ENCODE results near the gene ITGB4. TPM values are rescaled to one million over a fixed set of nuclear protein-coding genes. Genes with fewer than 3 reads are reported as not detected.
A peak's percentile ranks its signal among the peaks of the same experiment; 100 is the strongest.

ITGB4 gene
- polyA plus RNA-seq, 4 donors, result 37.4 to 288 (median 155) TPM

- 63 to 84% (median 69%) methylated on average over 3 of the region's 3 CpGs for WGBS, 3 donors
- FAIRE-seq (no peak), DNase-seq (no peak)
- H3K27me3 ChIP-seq (ENCODE audit: control insufficient read depth in 3 of 3, insufficient read depth in 3 of 3, low read length in 3 of 3), result no peaks in the 10 kb centered on the region
- no peaks in the 10 kb centered on the region for H3K9me3 ChIP-seq (ENCODE audit: control insufficient read depth in 2 of 2, insufficient read depth in 1 of 2, low read depth in 1 of 2, low read length in 1 of 2)
- H3K4me1 ChIP-seq (ENCODE audit: control insufficient read depth in 3 of 3, insufficient read depth in 2 of 3, low read depth in 1 of 3, low read length in 2 of 3), result peaks cover 0 to 17% (median 4%) of the 10 kb centered on the region in 3 donors
- peaks cover 0 to 44% (median 4%) of the 10 kb centered on the region in 3 donors for H3K36me3 ChIP-seq (ENCODE audit: control insufficient read depth in 3 of 3, insufficient read depth in 2 of 3, low read depth in 1 of 3, low read length in 3 of 3)
- no peak overlapping the region for H3K4me3 ChIP-seq (ENCODE audit: low read depth in 1 of 3, low read length in 3 of 3)
- H3K27ac ChIP-seq (ENCODE audit: low read depth in 1 of 3, low read length in 2 of 3), result no peak overlapping the region
Observed at GRCh38 chr17:75763269-75763607, 42.0 kb downstream of the ITGB4 start.

GRCh38 chr17:75763613-75764416, 42.6 kb downstream of the ITGB4 start:
- H3K27me3 ChIP-seq (ENCODE audit: control insufficient read depth in 3 of 3, insufficient read depth in 3 of 3, low read length in 3 of 3), result no peaks in the 10 kb centered on the region
- DNase-seq (peak; percentile 67 to 72), FAIRE-seq (no peak)
- WGBS, 3 donors, result 46 to 63% (median 50%) methylated on average over 16 of the region's 16 CpGs
- peak overlapping the region; percentile 12 to 92 (median 84) for H3K27ac ChIP-seq (ENCODE audit: low read depth in 1 of 3, low read length in 2 of 3)
- H3K4me3 ChIP-seq (ENCODE audit: low read depth in 1 of 3, low read length in 3 of 3), result peak overlapping the region in 2 of 3 donors; percentile 66 to 84
- H3K9me3 ChIP-seq (ENCODE audit: control insufficient read depth in 2 of 2, insufficient read depth in 1 of 2, low read depth in 1 of 2, low read length in 1 of 2), result no peaks in the 10 kb centered on the region
- H3K36me3 ChIP-seq (ENCODE audit: control insufficient read depth in 3 of 3, insufficient read depth in 2 of 3, low read depth in 1 of 3, low read length in 3 of 3), result peaks cover 0 to 38% (median 0%) of the 10 kb centered on the region in 3 donors
- peaks cover 0 to 17% (median 4%) of the 10 kb centered on the region in 3 donors for H3K4me1 ChIP-seq (ENCODE audit: control insufficient read depth in 3 of 3, insufficient read depth in 2 of 3, low read depth in 1 of 3, low read length in 2 of 3)

GRCh38 chr17:75764417-75764710, 43.1 kb downstream of the ITGB4 start:
- FAIRE-seq (no peak), DNase-seq (no peak)
- Histone ChIP-seq H3K36me3 (ENCODE audit: control insufficient read depth in 3 of 3, insufficient read depth in 2 of 3, low read depth in 1 of 3, low read length in 3 of 3) (peaks cover 0 to 36% (median 0%) of the 10 kb centered on the region in 3 donors), H3K4me1 (ENCODE audit: control insufficient read depth in 3 of 3, insufficient read depth in 2 of 3, low read depth in 1 of 3, low read length in 2 of 3) (peaks cover 0 to 18% (median 4%) of the 10 kb centered on the region in 3 donors), H3K9me3 (ENCODE audit: control insufficient read depth in 2 of 2, insufficient read depth in 1 of 2, low read depth in 1 of 2, low read length in 1 of 2) (no peaks in the 10 kb centered on the region), H3K4me3 (ENCODE audit: low read depth in 1 of 3, low read length in 3 of 3) (peak overlapping the region; percentile 66 to 84 (median 71)), H3K27ac (ENCODE audit: low read depth in 1 of 3, low read length in 2 of 3) (peak overlapping the region; percentile 84 to 92 (median 86)), H3K27me3 (ENCODE audit: control insufficient read depth in 3 of 3, insufficient read depth in 3 of 3, low read length in 3 of 3) (no peaks in the 10 kb centered on the region)
- WGBS, 3 donors, result 1 to 10% (median 6%) methylated on average over 14 of the region's 14 CpGs

- Histone ChIP-seq H3K27me3 (ENCODE audit: control insufficient read depth in 3 of 3, insufficient read depth in 3 of 3, low read length in 3 of 3) (no peaks in the 10 kb centered on the region), H3K4me3 (ENCODE audit: low read depth in 1 of 3, low read length in 3 of 3) (peak within 1 kb of the TSS; percentile 66 to 84 (median 71)), H3K4me1 (ENCODE audit: control insufficient read depth in 3 of 3, insufficient read depth in 2 of 3, low read depth in 1 of 3, low read length in 2 of 3) (peaks cover 0 to 23% (median 4%) of the 10 kb centered on the region in 3 donors), H3K36me3 (ENCODE audit: control insufficient read depth in 3 of 3, insufficient read depth in 2 of 3, low read depth in 1 of 3, low read length in 3 of 3) (peaks cover 0 to 32% (median 0%) of the 10 kb centered on the region in 3 donors), H3K27ac (ENCODE audit: low read depth in 1 of 3, low read length in 2 of 3) (peak within 1 kb of the TSS; percentile 84 to 92 (median 86)), H3K9me3 (ENCODE audit: control insufficient read depth in 2 of 2, insufficient read depth in 1 of 2, low read depth in 1 of 2, low read length in 1 of 2) (no peaks in the 10 kb centered on the region)
- WGBS, 3 donors, result 0 to 1% (median 1%) methylated on average over 48 to 71 of the region's 71 CpGs
- DNase-seq, result peak; percentile 81 to 87
- no peak for FAIRE-seq
Observed at GRCh38 chr17:75764711-75765421, 43.6 kb downstream of the ITGB4 start, which contains the start of gene GALK1. TSS of gene GALK1 (minus strand) at chr17:75765192. CDS start at chr17:75765136, 56 bp downstream.

- WGBS, 3 donors, result 76 to 89% (median 89%) methylated on average over 4 of the region's 4 CpGs
- Histone ChIP-seq H3K4me3 (ENCODE audit: low read depth in 1 of 3, low read length in 3 of 3) (no peak overlapping the region), H3K27me3 (ENCODE audit: control insufficient read depth in 3 of 3, insufficient read depth in 3 of 3, low read length in 3 of 3) (no peaks in the 10 kb centered on the region), H3K4me1 (ENCODE audit: control insufficient read depth in 3 of 3, insufficient read depth in 2 of 3, low read depth in 1 of 3, low read length in 2 of 3) (peaks cover 0 to 33% (median 4%) of the 10 kb centered on the region in 3 donors), H3K9me3 (ENCODE audit: control insufficient read depth in 2 of 2, insufficient read depth in 1 of 2, low read depth in 1 of 2, low read length in 1 of 2) (no peaks in the 10 kb centered on the region), H3K36me3 (ENCODE audit: control insufficient read depth in 3 of 3, insufficient read depth in 2 of 3, low read depth in 1 of 3, low read length in 3 of 3) (peaks cover 0 to 24% (median 0%) of the 10 kb centered on the region in 3 donors), H3K27ac (ENCODE audit: low read depth in 1 of 3, low read length in 2 of 3) (no peak overlapping the region)
- no peak for FAIRE-seq
- DNase-seq, result no peak
Observed at GRCh38 chr17:75765981-75766380, 44.7 kb downstream of the ITGB4 start.

- no peak overlapping the region for H3K27ac ChIP-seq (ENCODE audit: low read depth in 1 of 3, low read length in 2 of 3)
- FAIRE-seq (no peak), DNase-seq (no peak)
- no peak overlapping the region for H3K4me3 ChIP-seq (ENCODE audit: low read depth in 1 of 3, low read length in 3 of 3)
- peaks cover 0 to 52% (median 4%) of the 10 kb centered on the region in 3 donors for H3K4me1 ChIP-seq (ENCODE audit: control insufficient read depth in 3 of 3, insufficient read depth in 2 of 3, low read depth in 1 of 3, low read length in 2 of 3)
- H3K27me3 ChIP-seq (ENCODE audit: control insufficient read depth in 3 of 3, insufficient read depth in 3 of 3, low read length in 3 of 3), result no peaks in the 10 kb centered on the region
- 85 to 90% (median 88%) methylated on average over 8 of the region's 8 CpGs for WGBS, 3 donors
- no peaks in the 10 kb centered on the region for H3K9me3 ChIP-seq (ENCODE audit: control insufficient read depth in 2 of 2, insufficient read depth in 1 of 2, low read depth in 1 of 2, low read length in 1 of 2)
- H3K36me3 ChIP-seq (ENCODE audit: control insufficient read depth in 3 of 3, insufficient read depth in 2 of 3, low read depth in 1 of 3, low read length in 3 of 3), result peaks cover 0 to 11% (median 0%) of the 10 kb centered on the region in 3 donors
Observed at GRCh38 chr17:75767881-75768280, 46.6 kb downstream of the ITGB4 start.

GRCh38 chr17:75769536-75769935, 48.3 kb downstream of the ITGB4 start:
- no peak for FAIRE-seq
- DNase-seq, result peak; percentile 78 to 97
- H3K27me3 ChIP-seq (ENCODE audit: control insufficient read depth in 3 of 3, insufficient read depth in 3 of 3, low read length in 3 of 3), result no peaks in the 10 kb centered on the region
- no peaks in the 10 kb centered on the region for H3K9me3 ChIP-seq (ENCODE audit: control insufficient read depth in 2 of 2, insufficient read depth in 1 of 2, low read depth in 1 of 2, low read length in 1 of 2)
- H3K36me3 ChIP-seq (ENCODE audit: control insufficient read depth in 3 of 3, insufficient read depth in 2 of 3, low read depth in 1 of 3, low read length in 3 of 3), result peaks cover 0 to 10% (median 0%) of the 10 kb centered on the region in 3 donors
- peak overlapping the region in 2 of 3 donors; percentile 57 to 63 for H3K27ac ChIP-seq (ENCODE audit: low read depth in 1 of 3, low read length in 2 of 3)
- WGBS, 3 donors, result 30 to 64% (median 55%) methylated on average over 3 of the region's 3 CpGs
- peaks cover 0 to 45% (median under 1%) of the 10 kb centered on the region in 3 donors for H3K4me1 ChIP-seq (ENCODE audit: control insufficient read depth in 3 of 3, insufficient read depth in 2 of 3, low read depth in 1 of 3, low read length in 2 of 3)
- H3K4me3 ChIP-seq (ENCODE audit: low read depth in 1 of 3, low read length in 3 of 3), result no peak overlapping the region
